Muscle of leg (tissue), 11 donors: ENCODE data around the gene ZMYM4. TPM values are rescaled to one million over a fixed set of nuclear protein-coding genes. Genes with fewer than 3 reads are reported as not detected.

ENCODE experiments used
- DNase-seq: peaks from one replicate; pipeline ENCODE4 v3.0.0; 2013
- H3K27ac ChIP-seq: one replicate; pipeline ENCODE4 v1.5.1; 2013; ENCODE audit warnings: mild to moderate bottlenecking, low read length, control low read depth
- H3K27me3 ChIP-seq: one replicate; pipeline ENCODE4 v1.6.1; 2013; ENCODE audit warnings: low read length; ENCODE audit not compliant: control insufficient read depth, insufficient read depth
- H3K36me3 ChIP-seq: one replicate; pipeline ENCODE4 v1.6.1; 2013; ENCODE audit warnings: low read length; ENCODE audit not compliant: control insufficient read depth, insufficient read depth
- H3K4me1 ChIP-seq: one replicate; pipeline ENCODE4 v1.6.1; 2013; ENCODE audit warnings: low read length; ENCODE audit not compliant: control insufficient read depth, insufficient read depth
- H3K4me3 ChIP-seq: one replicate; pipeline ENCODE4 v1.5.1; 2013; ENCODE audit warnings: low read length, control low read depth
- H3K9me3 ChIP-seq: replicated peaks from 2 replicates; pipeline ENCODE4 v1.6.1; 2013; ENCODE audit warnings: low read depth, low read length; ENCODE audit not compliant: control insufficient read depth
- WGBS: methylation state at CpG from one replicate; pipeline ENCODE4 v1.1.5; 2013; ENCODE audit warnings: missing lambda C conversion rate; ENCODE audit not compliant: insufficient coverage; 5-methylcytosine and 5-hydroxymethylcytosine counted together
- polyA plus RNA-seq, 8 donors: library from polyadenylated mRNA; unstranded; fragments of 120-200 nt; gene quantifications; one replicate each; pipeline versions ENCODE4 v1.2.1 to v1.2.3, GENCODE V29; 2013; ENCODE audit warnings: inconsistent platforms in 1 of 8, low replicate concordance in 1 of 8; ENCODE audit not compliant: insufficient read length in 8 of 8, insufficient read depth in 1 of 8
- total RNA-seq: library from RNA; stranded (reverse); fragments of 120-200 nt; gene quantifications from one replicate; pipeline ENCODE4 v1.2.4, GENCODE V29; 2013

Gene ZMYM4
- total and polyA plus RNA-seq, 9 donors: 27.9 to 43.6 (median 37.7) TPM

GRCh38 chr1:35269989-35270289 is 1.4 kb downstream of the ZMYM4 start:
- H3K27ac ChIP-seq: no peak overlapping the region
- peak overlapping the region; percentile 87 for H3K4me3 ChIP-seq
- no peaks in the 10 kb centered on the region for H3K4me1 ChIP-seq
- no CpG with 5 or more reads among the region's 2 CpGs for WGBS
- peaks cover 2% of the 10 kb centered on the region for H3K36me3 ChIP-seq
- no peaks in the 10 kb centered on the region for H3K9me3 ChIP-seq
- DNase-seq: no peak
- H3K27me3 ChIP-seq: no peaks in the 10 kb centered on the region

DNA sequence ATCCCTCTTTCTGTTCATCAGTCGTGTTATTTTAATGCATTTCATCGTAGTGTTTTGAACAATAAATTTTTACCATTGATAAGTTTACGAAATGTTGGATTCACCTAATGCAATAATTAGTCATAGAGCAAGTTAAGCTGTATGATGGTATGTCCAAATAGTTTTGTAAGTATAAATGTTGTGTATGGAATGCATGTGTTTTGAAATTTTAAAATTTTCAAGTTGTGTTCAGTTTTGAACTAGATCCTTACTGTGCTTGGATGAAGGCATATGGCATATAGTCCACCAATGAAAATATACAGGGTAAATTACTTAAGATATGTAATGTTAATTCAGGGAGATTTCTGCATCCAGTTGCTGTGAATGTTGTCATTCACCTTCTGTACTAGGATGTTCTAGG is 2.3 kb downstream of the ZMYM4 start:
- H3K4me1 ChIP-seq: no peaks in the 10 kb centered on the region
- H3K36me3 ChIP-seq: peaks cover 2% of the 10 kb centered on the region
- no peak for DNase-seq
- H3K4me3 ChIP-seq: no peak overlapping the region
- no CpG with 5 or more reads among the region's 3 CpGs for WGBS
- H3K9me3 ChIP-seq: no peaks in the 10 kb centered on the region
- no peak overlapping the region for H3K27ac ChIP-seq
- no peaks in the 10 kb centered on the region for H3K27me3 ChIP-seq

DNA sequence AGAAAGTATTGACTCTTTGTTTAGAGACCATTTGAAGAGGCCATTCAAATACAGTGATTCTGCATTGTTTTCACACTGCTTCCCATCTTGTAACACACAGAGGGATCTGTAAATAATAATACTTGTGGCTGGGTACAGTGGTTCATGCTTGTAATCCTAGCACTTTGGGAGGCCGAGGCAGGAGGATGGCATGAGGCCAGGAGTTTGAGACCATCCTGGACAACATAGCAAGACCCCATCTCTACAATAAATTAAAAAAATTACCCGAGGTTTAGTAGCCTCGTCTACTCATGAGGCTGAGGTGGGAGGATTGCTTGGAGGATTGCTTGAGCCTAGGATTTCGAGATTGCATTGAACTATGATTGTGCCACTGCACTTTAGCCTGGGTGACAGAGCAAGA is 5.7 kb downstream of the ZMYM4 start:
- Histone ChIP-seq H3K9me3 (no peaks in the 10 kb centered on the region), H3K36me3 (peaks cover 3% of the 10 kb centered on the region), H3K4me1 (no peaks in the 10 kb centered on the region), H3K4me3 (no peak overlapping the region), H3K27ac (no peak overlapping the region), H3K27me3 (no peaks in the 10 kb centered on the region)
- no peak for DNase-seq
- WGBS: 100% methylated on average over 1 of the region's 4 CpGs

GRCh38 chr1:35278886-35279554 is 10.5 kb downstream of the ZMYM4 start:
- peaks cover 5% of the 10 kb centered on the region for H3K36me3 ChIP-seq
- WGBS: no CpG with 5 or more reads among the region's 6 CpGs
- DNase-seq: no peak
- H3K4me1 ChIP-seq: no peaks in the 10 kb centered on the region
- no peak overlapping the region for H3K4me3 ChIP-seq
- H3K27me3 ChIP-seq: no peaks in the 10 kb centered on the region
- no peak overlapping the region for H3K27ac ChIP-seq
- H3K9me3 ChIP-seq: peaks cover 4% of the 10 kb centered on the region

DNA sequence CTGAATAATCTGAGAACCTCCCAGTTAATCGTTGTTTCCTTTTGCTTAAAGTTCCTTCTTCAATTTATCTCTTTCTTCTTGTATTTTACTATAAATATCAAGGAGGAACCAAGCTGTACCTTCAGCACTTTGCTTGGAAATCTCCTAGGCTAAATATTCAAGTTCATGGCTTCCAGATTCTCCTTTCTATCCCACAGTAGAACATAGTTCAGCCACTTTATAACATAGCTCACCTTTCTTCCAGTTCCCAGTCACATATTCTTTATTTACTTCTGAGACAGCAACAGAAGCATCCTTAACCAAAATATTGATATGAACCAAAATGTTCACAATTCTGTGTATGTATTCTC is 11.0 kb downstream of the ZMYM4 start:
- peaks cover 5% of the 10 kb centered on the region for H3K36me3 ChIP-seq
- no peak overlapping the region for H3K27ac ChIP-seq
- no peaks in the 10 kb centered on the region for H3K4me1 ChIP-seq
- H3K4me3 ChIP-seq: no peak overlapping the region
- peaks cover 7% of the 10 kb centered on the region for H3K9me3 ChIP-seq
- no CpG with 5 or more reads among the region's 1 CpG for WGBS
- no peak for DNase-seq
- H3K27me3 ChIP-seq: no peaks in the 10 kb centered on the region

DNA sequence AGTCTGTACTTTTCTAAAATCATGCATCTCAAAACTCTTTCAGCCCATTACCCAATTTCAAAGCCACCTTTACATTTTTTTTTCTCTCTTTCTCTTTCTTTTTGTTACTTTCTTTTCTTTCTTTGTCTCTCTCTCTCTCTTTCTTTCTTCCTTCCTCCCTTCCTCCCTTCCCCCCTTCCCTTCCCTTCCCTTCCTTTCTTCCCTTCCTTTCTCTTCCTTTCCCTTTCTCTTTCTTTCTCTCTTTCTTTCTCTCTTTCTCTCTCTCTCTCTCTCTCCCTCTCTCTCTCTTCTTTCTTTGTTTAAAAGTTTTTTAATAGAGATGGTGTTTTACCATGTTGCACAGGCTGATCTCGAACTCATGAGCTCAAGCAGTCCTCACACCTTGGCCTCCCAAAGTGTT is 11.5 kb downstream of the ZMYM4 start:
- H3K27ac ChIP-seq: no peak overlapping the region
- DNase-seq: no peak
- no peak overlapping the region for H3K4me3 ChIP-seq
- H3K4me1 ChIP-seq: no peaks in the 10 kb centered on the region
- no CpG with 5 or more reads among the region's 1 CpG for WGBS
- H3K27me3 ChIP-seq: no peaks in the 10 kb centered on the region
- H3K9me3 ChIP-seq: peaks cover 7% of the 10 kb centered on the region
- H3K36me3 ChIP-seq: peaks cover 5% of the 10 kb centered on the region

- H3K36me3 ChIP-seq: peaks cover 5% of the 10 kb centered on the region
- no peak for DNase-seq
- no peaks in the 10 kb centered on the region for H3K27me3 ChIP-seq
- no peak overlapping the region for H3K27ac ChIP-seq
- H3K4me3 ChIP-seq: no peak overlapping the region
- no peaks in the 10 kb centered on the region for H3K4me1 ChIP-seq
- WGBS: no CpG with 5 or more reads among the region's 3 CpGs
- peaks cover 7% of the 10 kb centered on the region for H3K9me3 ChIP-seq
These were observed 13.1 kb downstream of the ZMYM4 start for GRCh38 chr1:35281565-35281964.

- no peaks in the 10 kb centered on the region for H3K27me3 ChIP-seq
- H3K36me3 ChIP-seq: peaks cover 5% of the 10 kb centered on the region
- no peak overlapping the region for H3K27ac ChIP-seq
- H3K4me3 ChIP-seq: no peak overlapping the region
- DNase-seq: no peak
- peaks cover 7% of the 10 kb centered on the region for H3K9me3 ChIP-seq
- no peaks in the 10 kb centered on the region for H3K4me1 ChIP-seq
These were observed 13.7 kb downstream of the ZMYM4 start for GRCh38 chr1:35282172-35282571.

DNA sequence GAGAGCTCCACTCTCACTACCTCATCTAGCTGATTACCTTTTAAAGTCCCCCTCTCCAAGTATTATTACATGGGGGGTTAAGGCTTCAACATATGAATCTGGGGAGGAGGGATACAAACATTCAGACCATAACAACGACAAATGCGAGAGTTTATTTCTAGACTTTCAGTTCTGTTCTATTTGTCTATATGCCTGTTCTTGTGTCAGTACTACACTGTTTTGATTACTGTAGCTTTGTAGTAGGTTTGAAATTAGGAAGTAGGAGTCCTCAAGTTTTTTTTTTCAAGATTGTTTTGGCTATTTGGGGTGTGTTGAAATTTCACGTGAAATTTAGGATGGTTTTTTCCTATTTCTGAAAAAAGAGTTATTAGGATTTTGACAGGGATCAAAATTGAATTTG is 16.3 kb downstream of the ZMYM4 start:
- peaks cover 7% of the 10 kb centered on the region for H3K9me3 ChIP-seq
- no peaks in the 10 kb centered on the region for H3K4me1 ChIP-seq
- H3K36me3 ChIP-seq: no peaks in the 10 kb centered on the region
- no peak overlapping the region for H3K4me3 ChIP-seq
- H3K27ac ChIP-seq: no peak overlapping the region
- WGBS: no CpG with 5 or more reads among the region's 3 CpGs
- H3K27me3 ChIP-seq: no peaks in the 10 kb centered on the region
- no peak for DNase-seq

DNA sequence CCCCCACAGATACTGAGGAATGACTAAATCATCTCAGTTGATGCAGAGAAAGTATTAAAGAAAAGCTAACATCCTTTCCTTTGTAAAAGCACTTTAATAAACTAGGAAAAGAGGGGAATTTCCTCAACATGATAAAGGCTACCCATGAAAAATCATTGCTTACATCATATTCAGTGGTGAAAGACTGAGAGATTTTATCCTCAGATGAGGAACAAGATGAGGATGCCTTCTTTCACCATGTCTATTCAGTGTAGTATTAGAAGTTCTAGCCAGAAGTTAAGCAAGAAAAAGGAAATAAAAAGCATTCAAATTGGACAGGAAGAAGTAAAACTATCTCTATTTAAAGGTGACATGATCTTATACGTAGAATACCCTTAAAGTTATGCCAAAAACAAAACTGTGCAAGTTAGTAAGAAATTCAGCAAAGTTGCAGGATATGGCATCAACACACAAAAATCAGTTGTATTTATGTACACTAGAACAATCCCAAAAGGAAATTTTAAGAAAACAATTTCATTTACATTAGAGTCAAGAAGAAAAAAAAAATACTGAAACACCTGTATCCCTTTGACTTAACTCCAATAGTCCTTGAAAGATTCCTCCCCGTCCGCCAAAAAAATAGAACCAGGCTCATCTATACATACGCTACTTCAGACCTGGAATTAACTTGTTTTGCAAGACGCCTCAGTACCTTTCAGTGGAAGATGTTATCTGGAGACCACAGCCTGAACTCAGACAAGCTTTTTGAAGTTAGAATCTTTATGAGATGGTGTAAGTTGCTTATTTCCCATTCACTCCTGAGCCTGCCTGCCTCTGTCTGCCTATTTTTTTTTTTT is 17.5 kb downstream of the ZMYM4 start:
- no peak overlapping the region for H3K27ac ChIP-seq
- H3K27me3 ChIP-seq: no peaks in the 10 kb centered on the region
- H3K36me3 ChIP-seq: peaks cover 4% of the 10 kb centered on the region
- WGBS: no CpG with 5 or more reads among the region's 5 CpGs
- H3K4me1 ChIP-seq: no peaks in the 10 kb centered on the region
- H3K4me3 ChIP-seq: no peak overlapping the region
- no peak for DNase-seq
- peaks cover 7% of the 10 kb centered on the region for H3K9me3 ChIP-seq
